A673 (cell line): ENCODE results near the gene CCDC89.

Source experiments
- CTCF ChIP-seq: fragments of 300-800, 200-600 bp; sonication (generic); conservative IDR thresholded peaks from 2 replicates; pipeline ENCODE4 v1.5.1; 2017; ENCODE audit warnings: low read depth, mild to moderate bottlenecking, antibody characterized with exemption, low read length, moderate library complexity, mixed read lengths
- EZH2 ChIP-seq: fragments of 200-600 bp; sonication (generic); IDR thresholded peaks from 2 replicates; pipeline ENCODE4 v1.6.1; 2017; ENCODE audit warnings: borderline replicate concordance, low read depth, mild to moderate bottlenecking, mixed read lengths, antibody characterized with exemption, low read length; ENCODE audit not compliant: poor library complexity, severe bottlenecking

- no peak for TF ChIP-seq CTCF
- TF ChIP-seq EZH2 = no peak
Measured at GRCh38 chr11:85672105-85672902, 13.7 kb downstream of the CCDC89 start.
